BLaER1 (cell line): ENCODE results near the gene UTP11.

Experiments used
- H3K27ac ChIP-seq: shearing (Covaris generic); formaldehyde crosslinking; 2 replicates; pipeline ENCODE4 v1.8.1; 2022
- H3K27me3 ChIP-seq: shearing (Covaris generic); formaldehyde crosslinking; 2 replicates; pipeline ENCODE4 v1.8.1; 2022
- H3K36me3 ChIP-seq: shearing (Covaris generic); formaldehyde crosslinking; 2 replicates; pipeline ENCODE4 v1.8.1; 2022
- H3K4me1 ChIP-seq: shearing (Covaris generic); formaldehyde crosslinking; 2 replicates; pipeline ENCODE4 v1.8.1; 2022
- H3K4me2 ChIP-seq: shearing (Covaris generic); formaldehyde crosslinking; 2 replicates; pipeline ENCODE4 v1.8.1; 2022
- H3K4me3 ChIP-seq: shearing (Covaris generic); formaldehyde crosslinking; 2 replicates; pipeline ENCODE4 v1.8.1; 2022
- H3K9ac ChIP-seq: shearing (Covaris generic); formaldehyde crosslinking; 2 replicates; pipeline ENCODE4 v1.8.1; 2022
- H3K9me3 ChIP-seq: shearing (Covaris generic); formaldehyde crosslinking; 2 replicates; pipeline ENCODE4 v1.8.1; 2022
- H4K20me1 ChIP-seq: shearing (Covaris generic); formaldehyde crosslinking; 2 replicates; pipeline ENCODE4 v1.8.1; 2022
- Cebpa-rat ChIP-seq: shearing (Covaris generic); IDR thresholded peaks from 2 replicates; pipeline ENCODE4 v1.8.1; 2022

Gene UTP11

GRCh38 chr1:38014724-38015424 lies 2.3 kb downstream of the UTP11 start:
- no peak overlapping the region for H3K27ac ChIP-seq
- no peak overlapping the region for H3K4me3 ChIP-seq
- TF ChIP-seq Cebpa-rat = no peak
- peak overlapping the region; percentile 97; the same call in 1 of the 2 replicates for H3K9ac ChIP-seq
- peaks cover 63% of the 10 kb centered on the region for H4K20me1 ChIP-seq
- peaks cover 60% of the 10 kb centered on the region for H3K36me3 ChIP-seq
- H3K27me3 ChIP-seq = no peaks in the 10 kb centered on the region
- H3K4me2 ChIP-seq = peak overlapping the region; percentile 89; the same call in 1 of the 2 replicates
- H3K9me3 ChIP-seq = no peaks in the 10 kb centered on the region
- H3K4me1 ChIP-seq = peaks cover 29% of the 10 kb centered on the region

- Histone ChIP-seq H3K4me2 (no peak overlapping the region), H3K4me3 (no peak overlapping the region), H3K4me1 (peaks cover 29% of the 10 kb centered on the region), H3K9ac (no peak overlapping the region), H3K36me3 (peaks cover 73% of the 10 kb centered on the region), H3K27me3 (no peaks in the 10 kb centered on the region), H3K27ac (no peak overlapping the region), H3K9me3 (no peaks in the 10 kb centered on the region), H4K20me1 (peaks cover 71% of the 10 kb centered on the region)
- TF ChIP-seq Cebpa-rat = no peak
Observed at GRCh38 chr1:38015978-38016725, 3.6 kb downstream of the UTP11 start.

- Histone ChIP-seq H3K9ac (no peak overlapping the region), H4K20me1 (peaks cover 72% of the 10 kb centered on the region), H3K4me3 (no peak overlapping the region), H3K9me3 (no peaks in the 10 kb centered on the region), H3K36me3 (peaks cover 99% of the 10 kb centered on the region), H3K27ac (no peak overlapping the region), H3K4me2 (no peak overlapping the region), H3K27me3 (no peaks in the 10 kb centered on the region), H3K4me1 (peaks cover 14% of the 10 kb centered on the region)
- 0 out of 2 replicates have a peak, but pooled peaks have one; percentile 18 for TF ChIP-seq Cebpa-rat
Observed at GRCh38 chr1:38018864-38019343, 6.4 kb downstream of the UTP11 start.

- no peaks in the 10 kb centered on the region for H3K27me3 ChIP-seq
- H3K4me1 ChIP-seq = peaks cover under 1% of the 10 kb centered on the region; the same call in 1 of the 2 replicates
- no peaks in the 10 kb centered on the region for H3K9me3 ChIP-seq
- H3K4me2 ChIP-seq = no peak overlapping the region
- peaks cover 61% of the 10 kb centered on the region for H4K20me1 ChIP-seq
- H3K9ac ChIP-seq = 0 out of 2 replicates have a peak overlapping the region, but pooled peaks have one; percentile 11
- H3K4me3 ChIP-seq = no peak overlapping the region
- peaks cover 100% of the 10 kb centered on the region for H3K36me3 ChIP-seq
- no peak for TF ChIP-seq Cebpa-rat
- no peak overlapping the region for H3K27ac ChIP-seq
Observed at GRCh38 chr1:38020396-38020795, 7.9 kb downstream of the UTP11 start.

GRCh38 chr1:38021969-38022368 lies 9.4 kb downstream of the UTP11 start:
- no peak overlapping the region for H3K4me3 ChIP-seq
- no peaks in the 10 kb centered on the region for H3K27me3 ChIP-seq
- no peak overlapping the region for H3K9ac ChIP-seq
- no peak overlapping the region for H3K27ac ChIP-seq
- H3K36me3 ChIP-seq = peaks cover 96% of the 10 kb centered on the region
- H3K4me2 ChIP-seq = no peak overlapping the region
- peaks cover 48% of the 10 kb centered on the region for H4K20me1 ChIP-seq
- H3K9me3 ChIP-seq = no peaks in the 10 kb centered on the region
- peaks cover 10% of the 10 kb centered on the region for H3K4me1 ChIP-seq
- TF ChIP-seq Cebpa-rat = no peak

- Histone ChIP-seq H3K4me2 (no peak overlapping the region), H3K4me1 (peaks cover 17% of the 10 kb centered on the region), H3K9ac (no peak overlapping the region), H3K9me3 (no peaks in the 10 kb centered on the region), H3K27ac (no peak overlapping the region), H3K36me3 (peaks cover 92% of the 10 kb centered on the region), H3K4me3 (no peak overlapping the region), H4K20me1 (peaks cover 44% of the 10 kb centered on the region), H3K27me3 (no peaks in the 10 kb centered on the region)
- TF ChIP-seq Cebpa-rat = no peak
Observed at GRCh38 chr1:38022810-38023209, 10.3 kb downstream of the UTP11 start.

- no peaks in the 10 kb centered on the region for H3K9me3 ChIP-seq
- no peak overlapping the region for H3K4me3 ChIP-seq
- peaks cover 41% of the 10 kb centered on the region for H3K4me1 ChIP-seq
- no peaks in the 10 kb centered on the region for H3K27me3 ChIP-seq
- peak overlapping the region; percentile 30; the same call in 1 of the 2 replicates for H3K27ac ChIP-seq
- H3K4me2 ChIP-seq = no peak overlapping the region
- no peak for TF ChIP-seq Cebpa-rat
- H3K9ac ChIP-seq = peak overlapping the region; percentile 40; the same call in 1 of the 2 replicates
- peaks cover 69% of the 10 kb centered on the region for H3K36me3 ChIP-seq
- peaks cover 25% of the 10 kb centered on the region for H4K20me1 ChIP-seq
Observed at GRCh38 chr1:38025233-38025632, 12.7 kb downstream of the UTP11 start.

- Histone ChIP-seq H4K20me1 (peaks cover 22% of the 10 kb centered on the region), H3K9me3 (no peaks in the 10 kb centered on the region), H3K36me3 (peaks cover 65% of the 10 kb centered on the region), H3K9ac (0 out of 2 replicates have a peak overlapping the region, but pooled peaks have one; percentile 40), H3K4me1 (peaks cover 45% of the 10 kb centered on the region), H3K4me2 (no peak overlapping the region), H3K27ac (peak overlapping the region; percentile 30; the same call in 1 of the 2 replicates), H3K27me3 (no peaks in the 10 kb centered on the region), H3K4me3 (no peak overlapping the region)
- no peak for TF ChIP-seq Cebpa-rat
Observed at GRCh38 chr1:38025664-38026063, 13.1 kb downstream of the UTP11 start.

GRCh38 chr1:38026592-38027200 lies 14.2 kb downstream of the UTP11 start:
- TF ChIP-seq Cebpa-rat = no peak
- peaks cover 54% of the 10 kb centered on the region for H3K36me3 ChIP-seq
- H3K9ac ChIP-seq = peak overlapping the region; percentile 31; the same call in 1 of the 2 replicates
- H4K20me1 ChIP-seq = peaks cover 18% of the 10 kb centered on the region
- H3K4me1 ChIP-seq = peaks cover 53% of the 10 kb centered on the region
- peak overlapping the region; percentile 36 for H3K4me2 ChIP-seq
- H3K27me3 ChIP-seq = no peaks in the 10 kb centered on the region
- no peaks in the 10 kb centered on the region for H3K9me3 ChIP-seq
- H3K27ac ChIP-seq = no peak overlapping the region
- H3K4me3 ChIP-seq = no peak overlapping the region
